NB4 (cell line): ENCODE data around the gene CACNA1D.

Experiments used
- CTCF ChIP-seq: IDR thresholded peaks from one replicate; pipeline ENCODE4 v1.5.1; 2012; ENCODE audit warnings: low read depth, low read length
- MAX ChIP-seq: IDR thresholded peaks from 2 replicates; pipeline ENCODE4 v1.6.1; 2011; ENCODE audit warnings: low read depth, low read length

DNA sequence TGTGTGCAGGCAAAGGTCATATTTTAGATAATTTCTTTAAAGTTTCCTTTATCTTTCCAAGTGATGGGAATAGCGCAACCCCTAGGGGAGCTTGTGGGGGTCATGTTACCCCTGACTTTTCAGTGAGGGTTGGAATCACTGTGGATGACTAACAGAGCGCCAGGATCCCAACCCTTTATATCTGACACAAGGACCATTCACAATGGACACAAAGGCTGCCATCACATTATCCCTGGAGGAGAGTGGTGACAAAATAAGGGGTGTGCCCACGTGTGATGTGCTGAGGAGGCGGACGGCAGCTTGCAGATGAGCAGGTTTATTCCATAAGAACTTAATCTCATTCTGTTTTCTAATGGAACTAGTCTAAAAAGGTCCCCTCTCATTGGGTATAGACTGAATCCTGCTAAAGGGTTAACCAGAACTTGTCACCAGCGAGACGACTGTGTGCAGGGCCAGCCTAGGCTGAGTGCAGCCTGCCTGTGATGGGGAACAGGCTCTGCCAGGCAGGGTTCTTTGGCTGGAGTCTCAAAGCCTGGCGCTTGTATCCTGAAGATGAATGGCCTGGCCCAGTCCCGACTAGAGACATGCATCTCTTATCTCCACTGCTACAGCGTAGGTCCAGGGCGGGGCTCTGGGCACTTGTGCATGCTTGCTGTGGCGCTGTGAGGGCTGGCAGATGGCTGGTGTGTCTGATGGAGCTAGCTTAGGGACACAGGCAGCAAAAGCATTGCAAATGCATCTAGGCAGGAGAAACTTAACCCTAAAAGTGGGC lies 301.6 kb downstream of the CACNA1D start:
- TF ChIP-seq CTCF = no peak
- TF ChIP-seq MAX = no peak
